Parathyroid adenoma (tissue), 2 donors: ENCODE results near the gene EAF2.

Source experiments
- H2AFZ ChIP-seq: fragments of 300-600 bp; sonication (generic); one replicate; pipeline ENCODE4 v1.7.0; 2017; ENCODE audit warnings: antibody characterized with exemption, mild to moderate bottlenecking
- H3K27ac ChIP-seq: fragments of 300-600 bp; sonication (generic); one replicate; pipeline ENCODE4 v1.7.0; 2017
- H3K27me3 ChIP-seq: fragments of 300-600 bp; sonication (generic); one replicate; pipeline ENCODE4 v1.7.0; 2017; ENCODE audit warnings: low read length; ENCODE audit not compliant: control insufficient read depth, insufficient read depth
- H3K36me3 ChIP-seq: fragments of 300-600 bp; sonication (generic); one replicate; pipeline ENCODE4 v1.7.0; 2017; ENCODE audit warnings: low read length; ENCODE audit not compliant: control insufficient read depth, insufficient read depth
- H3K4me1 ChIP-seq: fragments of 300-600 bp; sonication (generic); one replicate; pipeline ENCODE4 v1.7.0; 2017; ENCODE audit warnings: control low read depth
- H3K4me2 ChIP-seq: fragments of 300-600 bp; sonication (generic); one replicate; pipeline ENCODE4 v1.7.0; 2017; ENCODE audit warnings: low read length
- H3K4me3 ChIP-seq: fragments of 300-600 bp; sonication (generic); one replicate; pipeline ENCODE4 v1.7.0; 2017; ENCODE audit warnings: low read depth, low read length
- H3K79me2 ChIP-seq: fragments of 300-600 bp; sonication (generic); one replicate; pipeline ENCODE4 v1.7.0; 2017; ENCODE audit warnings: control low read depth
- H3K9ac ChIP-seq: fragments of 300-600 bp; sonication (generic); one replicate; pipeline ENCODE4 v1.7.0; 2017; ENCODE audit warnings: mild to moderate bottlenecking
- H3K9me3 ChIP-seq: fragments of 300-600 bp; sonication (generic); one replicate; pipeline ENCODE4 v1.7.0; 2017; ENCODE audit warnings: low read length; ENCODE audit not compliant: control insufficient read depth
- CTCF ChIP-seq: fragments of 300-600 bp; sonication (generic); IDR thresholded peaks from one replicate; pipeline ENCODE4 v1.7.0; 2017; ENCODE audit warnings: antibody characterized with exemption, mild to moderate bottlenecking
- donor health status: primary hyperparathyroidism.

The EAF2 gene

GRCh38 chr3:121924734-121925133 is 89.7 kb downstream of the EAF2 start:
- TF ChIP-seq CTCF: no peak
- Histone ChIP-seq H3K4me1 (no peaks in the 10 kb centered on the region), H3K79me2 (no peaks in the 10 kb centered on the region), H3K36me3 (no peaks in the 10 kb centered on the region), H3K9ac (no peak overlapping the region), H3K4me2 (no peak overlapping the region), H2AFZ (no peak overlapping the region), H3K9me3 (no peaks in the 10 kb centered on the region), H3K27ac (no peak overlapping the region), H3K27me3 (no peaks in the 10 kb centered on the region), H3K4me3 (no peak overlapping the region)

GRCh38 chr3:121926380-121926779 is 91.4 kb downstream of the EAF2 start:
- Histone ChIP-seq H3K9ac (no peak overlapping the region), H3K27ac (no peak overlapping the region), H3K27me3 (no peaks in the 10 kb centered on the region), H3K4me3 (no peak overlapping the region), H3K4me2 (no peak overlapping the region), H3K9me3 (no peaks in the 10 kb centered on the region), H3K36me3 (no peaks in the 10 kb centered on the region), H3K79me2 (no peaks in the 10 kb centered on the region), H3K4me1 (no peaks in the 10 kb centered on the region), H2AFZ (no peak overlapping the region)
- no peak for TF ChIP-seq CTCF
